GM13976 (cell line): ENCODE measurements around the gene HBZ.

Source experiments
- DNase-seq: peaks from one replicate; pipeline ENCODE4 v3.0.0; 2012; ENCODE audit warnings: low spot score
- in situ Hi-C: fragments of 300-500 bp; cut with MboI; formaldehyde crosslinking; loops from one replicate; pipeline ENCODE4 v1.12.0; 2022; ENCODE audit warnings: low sequenced_read_pairs, mixed read lengths, inconsistent platforms; ENCODE audit not compliant: unreplicated experiment
- TF ChIP-seq, protein P1 (sequence below): IDR thresholded peaks from 2 replicates; pipeline ENCODE4 v1.5.1; 2012; ENCODE audit warnings: borderline replicate concordance, mild to moderate bottlenecking; ENCODE audit not compliant: insufficient read depth; ENCODE audit errors: extremely low read depth, missing control alignments, control extremely low read depth

HBZ gene

DNA sequence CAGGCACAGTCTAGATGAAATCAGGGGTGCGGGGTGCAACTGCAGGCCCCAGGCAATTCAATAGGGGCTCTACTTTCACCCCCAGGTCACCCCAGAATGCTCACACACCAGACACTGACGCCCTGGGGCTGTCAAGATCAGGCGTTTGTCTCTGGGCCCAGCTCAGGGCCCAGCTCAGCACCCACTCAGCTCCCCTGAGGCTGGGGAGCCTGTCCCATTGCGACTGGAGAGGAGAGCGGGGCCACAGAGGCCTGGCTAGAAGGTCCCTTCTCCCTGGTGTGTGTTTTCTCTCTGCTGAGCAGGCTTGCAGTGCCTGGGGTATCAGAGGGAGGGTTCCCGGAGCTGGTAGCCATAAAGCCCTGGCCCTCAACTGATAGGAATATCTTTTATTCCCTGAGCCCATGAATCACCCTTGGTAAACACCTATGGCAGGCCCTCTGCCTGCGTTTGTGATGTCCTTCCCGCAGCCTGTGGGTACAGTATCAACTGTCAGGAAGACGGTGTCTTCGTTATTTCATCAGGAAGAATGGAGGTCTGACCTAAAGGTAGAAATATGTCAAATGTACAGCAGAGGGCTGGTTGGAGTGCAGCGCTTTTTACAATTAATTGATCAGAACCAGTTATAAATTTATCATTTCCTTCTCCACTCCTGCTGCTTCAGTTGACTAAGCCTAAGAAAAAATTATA lies 25.7 kb downstream of the HBZ start:
- TF ChIP-seq, protein P1, sequence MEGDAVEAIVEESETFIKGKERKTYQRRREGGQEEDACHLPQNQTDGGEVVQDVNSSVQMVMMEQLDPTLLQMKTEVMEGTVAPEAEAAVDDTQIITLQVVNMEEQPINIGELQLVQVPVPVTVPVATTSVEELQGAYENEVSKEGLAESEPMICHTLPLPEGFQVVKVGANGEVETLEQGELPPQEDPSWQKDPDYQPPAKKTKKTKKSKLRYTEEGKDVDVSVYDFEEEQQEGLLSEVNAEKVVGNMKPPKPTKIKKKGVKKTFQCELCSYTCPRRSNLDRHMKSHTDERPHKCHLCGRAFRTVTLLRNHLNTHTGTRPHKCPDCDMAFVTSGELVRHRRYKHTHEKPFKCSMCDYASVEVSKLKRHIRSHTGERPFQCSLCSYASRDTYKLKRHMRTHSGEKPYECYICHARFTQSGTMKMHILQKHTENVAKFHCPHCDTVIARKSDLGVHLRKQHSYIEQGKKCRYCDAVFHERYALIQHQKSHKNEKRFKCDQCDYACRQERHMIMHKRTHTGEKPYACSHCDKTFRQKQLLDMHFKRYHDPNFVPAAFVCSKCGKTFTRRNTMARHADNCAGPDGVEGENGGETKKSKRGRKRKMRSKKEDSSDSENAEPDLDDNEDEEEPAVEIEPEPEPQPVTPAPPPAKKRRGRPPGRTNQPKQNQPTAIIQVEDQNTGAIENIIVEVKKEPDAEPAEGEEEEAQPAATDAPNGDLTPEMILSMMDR: no peak
- in situ Hi-C loops: no loop called here
- DNase-seq: no peak

DNA sequence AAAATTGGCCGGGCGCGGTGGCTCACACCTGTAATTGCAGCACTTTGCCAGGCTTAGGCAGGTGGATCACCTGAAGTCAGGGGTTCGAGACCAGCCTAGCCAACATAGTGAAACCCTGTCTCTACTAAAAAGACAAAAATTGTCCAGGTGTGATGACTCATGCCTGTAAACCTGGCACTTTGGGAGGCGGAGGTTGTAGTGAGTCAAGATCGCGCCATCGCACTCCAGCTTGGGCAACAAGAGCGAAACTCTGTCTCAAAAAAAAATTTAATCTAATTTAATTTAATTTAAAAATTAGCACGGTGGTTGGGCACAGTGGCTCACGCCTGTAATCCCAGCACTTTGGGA lies 26.2 kb downstream of the HBZ start:
- TF ChIP-seq, protein P1: no peak
- in situ Hi-C loops: no loop called here
- no peak for DNase-seq

GRCh38 chr16:179211-180092 lies 27.0 kb downstream of the HBZ start:
- TF ChIP-seq, protein P1: no peak
- DNase-seq: no peak
- in situ Hi-C loops: loop anchor here (5.0 kb wide), 1 partner anchor 62 kb away; no protein-coding TSS in a partner anchor

- TF ChIP-seq, protein P1: peak; percentile 51
- DNase-seq: peak; percentile 64
- in situ Hi-C loops: loop anchor here (5.0 kb wide), 1 partner anchor 63 kb away; no protein-coding TSS in a partner anchor
Measured at GRCh38 chr16:180101-180675, 27.7 kb downstream of the HBZ start, which contains the start of gene HBQ1. TSS of gene HBQ1 (plus strand) at chr16:180459. CDS start at chr16:180487, 28 bp downstream.

DNA sequence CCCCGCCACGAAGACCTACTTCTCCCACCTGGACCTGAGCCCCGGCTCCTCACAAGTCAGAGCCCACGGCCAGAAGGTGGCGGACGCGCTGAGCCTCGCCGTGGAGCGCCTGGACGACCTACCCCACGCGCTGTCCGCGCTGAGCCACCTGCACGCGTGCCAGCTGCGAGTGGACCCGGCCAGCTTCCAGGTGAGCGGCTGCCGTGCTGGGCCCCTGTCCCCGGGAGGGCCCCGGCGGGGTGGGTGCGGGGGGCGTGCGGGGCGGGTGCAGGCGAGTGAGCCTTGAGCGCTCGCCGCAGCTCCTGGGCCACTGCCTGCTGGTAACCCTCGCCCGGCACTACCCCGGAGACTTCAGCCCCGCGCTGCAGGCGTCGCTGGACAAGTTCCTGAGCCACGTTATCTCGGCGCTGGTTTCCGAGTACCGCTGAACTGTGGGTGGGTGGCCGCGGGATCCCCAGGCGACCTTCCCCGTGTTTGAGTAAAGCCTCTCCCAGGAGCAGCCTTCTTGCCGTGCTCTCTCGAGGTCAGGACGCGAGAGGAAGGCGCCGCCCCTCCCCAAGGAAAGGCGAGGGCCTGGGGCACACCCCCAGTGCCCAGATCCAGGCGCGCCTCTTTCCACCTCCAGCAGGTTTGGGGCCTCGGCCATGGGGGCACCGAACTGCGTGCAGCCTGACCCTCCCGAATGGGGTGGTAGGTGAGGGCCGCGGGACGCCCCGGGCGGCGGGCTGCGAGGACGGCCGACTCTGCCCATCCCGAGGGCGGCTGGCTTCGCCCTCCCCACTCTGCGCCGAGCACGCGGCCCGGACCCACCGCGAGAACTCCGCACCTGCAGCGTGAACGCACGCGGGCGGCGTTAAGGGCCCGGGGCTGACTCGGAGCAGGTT lies 28.5 kb downstream of the HBZ start:
- DNase-seq: peak; percentile 95
- TF ChIP-seq, protein P1: peak; percentile 17
- in situ Hi-C loops: loop anchor here (5.0 kb wide), 1 partner anchor 64 kb away; no protein-coding TSS in a partner anchor
